Activated T-cell treated with anti-CD3 and anti-CD28 coated beads, Interleukin-2, amount 50 U/mL, for 4 hours (primary cell): ENCODE data around the gene OR51F2. TPM values are rescaled to one million over a fixed set of nuclear protein-coding genes. Genes with fewer than 3 reads are reported as not detected.
"Not testable (repeated sequence)": the region's sequence is repeated elsewhere in the genome, so short reads cannot be mapped to it uniquely, and the experiment has no call there.

ENCODE experiments used
- ATAC-seq, 2 donors: fragments of 200-7000 bp; cut with Tn5 transposase; one replicate each; pipeline ENCODE4 v1.10.0; 2021
- DNase-seq: peaks from one replicate; pipeline ENCODE4 v3.0.0-alpha.2; 2020
- H3K27me3 Mint-ChIP-seq: one replicate; pipeline ENCODE4 v1.8.0; 2021; ENCODE audit warnings: low read depth, mixed read lengths
- H3K36me3 Mint-ChIP-seq: one replicate; pipeline ENCODE4 v1.8.0; 2022; ENCODE audit warnings: mixed read lengths; ENCODE audit not compliant: insufficient read depth
- H3K4me1 Mint-ChIP-seq: one replicate; pipeline ENCODE4 v1.8.0; 2021; ENCODE audit warnings: low read depth, mixed read lengths
- H3K4me3 Mint-ChIP-seq: one replicate; pipeline ENCODE4 v1.8.0; 2021; ENCODE audit warnings: mild to moderate bottlenecking, moderate library complexity, mixed read lengths
- H3K9me3 Mint-ChIP-seq: one replicate; pipeline ENCODE4 v1.8.0; 2021; ENCODE audit warnings: mixed read lengths
- total RNA-seq, 3 donors: library from RNA; stranded (reverse); gene quantifications; one replicate each; pipeline ENCODE4 v1.2.1, GENCODE V29; 2021

Gene OR51F2
- total RNA-seq, 3 donors from 2014 or later: not detected

GRCh38 chr11:4851033-4851432, 29.9 kb downstream of the OR51F2 start:
- no peaks in the 10 kb centered on the region for H3K9me3 Mint-ChIP-seq
- H3K4me3 Mint-ChIP-seq: no peak overlapping the region
- no peaks in the 10 kb centered on the region for H3K4me1 Mint-ChIP-seq
- no peaks in the 10 kb centered on the region for H3K36me3 Mint-ChIP-seq
- H3K27me3 Mint-ChIP-seq: peaks cover 3% of the 10 kb centered on the region
- ATAC-seq: no peak
- DNase-seq: no peak

- not testable (repeated sequence) for H3K27me3 Mint-ChIP-seq, DNase-seq, H3K36me3 Mint-ChIP-seq, H3K9me3 Mint-ChIP-seq, H3K4me3 Mint-ChIP-seq, ATAC-seq, H3K4me1 Mint-ChIP-seq
Observed at GRCh38 chr11:4854286-4854685, 33.2 kb downstream of the OR51F2 start.

GRCh38 chr11:4862447-4863236, 41.5 kb downstream of the OR51F2 start:
- Mint-ChIP-seq H3K36me3 (no peaks in the 10 kb centered on the region), H3K27me3 (peaks cover 6% of the 10 kb centered on the region), H3K9me3 (no peaks in the 10 kb centered on the region), H3K4me1 (no peaks in the 10 kb centered on the region), H3K4me3 (no peak overlapping the region)
- no peak for ATAC-seq
- DNase-seq: no peak

- ATAC-seq: no peak
- Mint-ChIP-seq H3K27me3 (peaks cover 6% of the 10 kb centered on the region), H3K9me3 (no peaks in the 10 kb centered on the region), H3K4me1 (no peaks in the 10 kb centered on the region), H3K4me3 (no peak overlapping the region), H3K36me3 (no peaks in the 10 kb centered on the region)
- no peak for DNase-seq
Observed at GRCh38 chr11:4863876-4864275, 42.8 kb downstream of the OR51F2 start.

- no peak for DNase-seq
- Mint-ChIP-seq H3K4me1 (no peaks in the 10 kb centered on the region), H3K9me3 (peaks cover 3% of the 10 kb centered on the region), H3K27me3 (peaks cover 6% of the 10 kb centered on the region), H3K36me3 (no peaks in the 10 kb centered on the region), H3K4me3 (no peak overlapping the region)
- ATAC-seq: no peak
Observed at GRCh38 chr11:4865855-4866254, 44.7 kb downstream of the OR51F2 start.

Other genes with a start within 250 kb of the OR51F2 start
- gene OR52I2, start 239.6 kb upstream of the OR51F2 start, total RNA-seq: not detected
- not detected for gene OR52I1, start 227.3 kb upstream of the OR51F2 start, total RNA-seq
- gene TRIM68, start 213.1 kb upstream of the OR51F2 start, total RNA-seq: 1 to 10 TPM; 7.7 to 8.6 (median 8.1) TPM
- not detected for gene OR51D1, start 183.8 kb upstream of the OR51F2 start, total RNA-seq
- gene OR51E1, start 177.3 kb upstream of the OR51F2 start, total RNA-seq: not detected
- gene OR51E2, start 123.5 kb upstream of the OR51F2 start, total RNA-seq: not detected
- not detected for gene MMP26, start 116.5 kb upstream of the OR51F2 start, total RNA-seq
- gene OR51F1, start 51.4 kb upstream of the OR51F2 start, total RNA-seq: not detected
- not detected for gene OR52R1, start 16.9 kb upstream of the OR51F2 start, total RNA-seq
- gene OR51S1, start 27.9 kb downstream of the OR51F2 start, total RNA-seq: not detected
- gene OR51T1, start 60.6 kb downstream of the OR51F2 start, total RNA-seq: not detected
- gene OR51A7, start 82.5 kb downstream of the OR51F2 start, total RNA-seq: not detected
- gene OR51G2, start 98.0 kb downstream of the OR51F2 start, total RNA-seq: not detected
- not detected for gene OR51G1, start 103.0 kb downstream of the OR51F2 start, total RNA-seq
- gene OR51A4, start 126.3 kb downstream of the OR51F2 start, total RNA-seq: not detected
- gene OR51A2, start 134.4 kb downstream of the OR51F2 start, total RNA-seq: not detected
- gene OR51L1, start 173.5 kb downstream of the OR51F2 start, total RNA-seq: not detected
- gene OR52J3, start 225.2 kb downstream of the OR51F2 start, total RNA-seq: not detected
- gene OR52E2, start 238.3 kb downstream of the OR51F2 start, total RNA-seq: not detected
- gene OR52E1, start 248.3 kb downstream of the OR51F2 start, total RNA-seq: not detected